RWPE2 (cell line): ENCODE measurements around the gene AXL.

Experiments used
- ATAC-seq: fragments of 200-7000 bp; cut with Tn5 transposase; 3 replicates; pipeline ENCODE4 v1.9.1; 2021; ENCODE audit warnings: low read depth
- DNase-seq: peaks from one replicate; pipeline ENCODE4 v3.0.0-alpha.2; 2020; ENCODE audit warnings: low spot score
- H3K27ac ChIP-seq: fragments of 450-650 bp; 2 replicates; pipeline ENCODE4 v1.5.1; 2017; ENCODE audit warnings: mild to moderate bottlenecking; ENCODE audit not compliant: poor library complexity, severe bottlenecking
- H3K27me3 ChIP-seq: fragments of 250-450 bp; sonication (Bioruptor Pico); 2 replicates; pipeline ENCODE4 v1.5.1; 2021; ENCODE audit warnings: mild to moderate bottlenecking, moderate library complexity; ENCODE audit not compliant: insufficient read depth, poor library complexity, severe bottlenecking
- H3K36me3 ChIP-seq: fragments of 250-450 bp; sonication (Bioruptor Pico); 2 replicates; pipeline ENCODE4 v1.5.1; 2020; ENCODE audit warnings: low read depth, mild to moderate bottlenecking, moderate library complexity
- H3K4me1 ChIP-seq: fragments of 250-450 bp; sonication (Bioruptor Pico); 2 replicates; pipeline ENCODE4 v1.5.1; 2021; ENCODE audit warnings: mild to moderate bottlenecking, moderate library complexity; ENCODE audit not compliant: insufficient read depth, poor library complexity, severe bottlenecking
- H3K4me3 ChIP-seq: fragments of 250-450 bp; sonication (Bioruptor Pico); 2 replicates; pipeline ENCODE4 v1.5.1; 2021; ENCODE audit warnings: mild to moderate bottlenecking, moderate library complexity; ENCODE audit not compliant: severe bottlenecking
- H3K9me3 ChIP-seq: fragments of 250-450 bp; sonication (Bioruptor Pico); 2 replicates; pipeline ENCODE4 v1.5.1; 2021; ENCODE audit warnings: mild to moderate bottlenecking, moderate library complexity; ENCODE audit not compliant: severe bottlenecking
- TF ChIP-seq, protein P1 (sequence below): fragments of 450-650 bp; IDR thresholded peaks from one replicate; pipeline ENCODE4 v1.5.1; 2017; ENCODE audit warnings: mild to moderate bottlenecking, moderate library complexity; ENCODE audit not compliant: poor library complexity, severe bottlenecking

AXL gene

DNA sequence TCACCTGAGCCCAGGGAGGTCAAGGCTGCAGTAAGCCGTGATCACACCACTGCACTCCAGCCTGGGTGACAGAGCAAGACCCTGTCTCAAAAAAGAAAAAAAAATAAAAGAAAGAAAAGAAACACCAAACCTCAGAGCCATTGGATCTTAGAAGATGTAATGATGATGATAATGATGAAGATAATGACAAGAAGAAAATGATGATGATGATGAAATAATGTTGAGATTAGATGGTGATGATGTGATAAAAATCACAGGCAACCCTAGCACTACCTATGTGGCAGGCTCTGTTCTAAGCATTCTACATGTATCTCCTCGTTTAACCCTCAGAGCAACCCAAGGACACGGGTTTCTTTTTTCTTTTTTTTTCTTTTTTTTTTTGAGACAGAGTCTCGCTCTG, 25.1 kb downstream of the AXL start:
- Histone ChIP-seq H3K27ac (no peak overlapping the region), H3K27me3 (no peaks in the 10 kb centered on the region), H3K36me3 (peaks cover 100% of the 10 kb centered on the region), H3K9me3 (no peaks in the 10 kb centered on the region), H3K4me1 (no peaks in the 10 kb centered on the region), H3K4me3 (no peak overlapping the region)
- DNase-seq (no peak), ATAC-seq (no peak)
- TF ChIP-seq, protein P1, sequence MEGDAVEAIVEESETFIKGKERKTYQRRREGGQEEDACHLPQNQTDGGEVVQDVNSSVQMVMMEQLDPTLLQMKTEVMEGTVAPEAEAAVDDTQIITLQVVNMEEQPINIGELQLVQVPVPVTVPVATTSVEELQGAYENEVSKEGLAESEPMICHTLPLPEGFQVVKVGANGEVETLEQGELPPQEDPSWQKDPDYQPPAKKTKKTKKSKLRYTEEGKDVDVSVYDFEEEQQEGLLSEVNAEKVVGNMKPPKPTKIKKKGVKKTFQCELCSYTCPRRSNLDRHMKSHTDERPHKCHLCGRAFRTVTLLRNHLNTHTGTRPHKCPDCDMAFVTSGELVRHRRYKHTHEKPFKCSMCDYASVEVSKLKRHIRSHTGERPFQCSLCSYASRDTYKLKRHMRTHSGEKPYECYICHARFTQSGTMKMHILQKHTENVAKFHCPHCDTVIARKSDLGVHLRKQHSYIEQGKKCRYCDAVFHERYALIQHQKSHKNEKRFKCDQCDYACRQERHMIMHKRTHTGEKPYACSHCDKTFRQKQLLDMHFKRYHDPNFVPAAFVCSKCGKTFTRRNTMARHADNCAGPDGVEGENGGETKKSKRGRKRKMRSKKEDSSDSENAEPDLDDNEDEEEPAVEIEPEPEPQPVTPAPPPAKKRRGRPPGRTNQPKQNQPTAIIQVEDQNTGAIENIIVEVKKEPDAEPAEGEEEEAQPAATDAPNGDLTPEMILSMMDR: no peak

DNA sequence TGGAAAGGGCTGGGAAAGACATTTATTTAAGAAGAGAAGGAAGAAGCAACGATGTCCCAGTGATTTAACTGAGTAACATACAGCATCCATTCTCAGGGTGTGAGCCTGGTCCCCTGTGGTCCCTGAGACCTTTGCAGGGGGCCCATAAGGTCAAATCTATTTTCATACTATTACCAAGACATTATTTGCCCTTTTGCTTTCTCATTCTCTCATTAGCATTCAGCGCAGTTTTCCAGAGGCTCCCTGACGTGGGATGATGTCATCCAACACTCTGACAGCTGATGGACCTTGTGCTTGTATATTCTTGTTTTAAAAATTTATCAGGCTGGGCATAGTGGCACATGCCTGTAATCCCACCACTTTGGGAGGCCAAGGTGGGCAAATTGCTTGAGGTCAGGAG, 26.8 kb downstream of the AXL start:
- ATAC-seq (no peak), DNase-seq (no peak)
- Histone ChIP-seq H3K9me3 (no peaks in the 10 kb centered on the region), H3K4me3 (no peak overlapping the region), H3K36me3 (peaks cover 100% of the 10 kb centered on the region), H3K4me1 (no peaks in the 10 kb centered on the region), H3K27me3 (no peaks in the 10 kb centered on the region), H3K27ac (no peak overlapping the region)
- TF ChIP-seq, protein P1: no peak

DNA sequence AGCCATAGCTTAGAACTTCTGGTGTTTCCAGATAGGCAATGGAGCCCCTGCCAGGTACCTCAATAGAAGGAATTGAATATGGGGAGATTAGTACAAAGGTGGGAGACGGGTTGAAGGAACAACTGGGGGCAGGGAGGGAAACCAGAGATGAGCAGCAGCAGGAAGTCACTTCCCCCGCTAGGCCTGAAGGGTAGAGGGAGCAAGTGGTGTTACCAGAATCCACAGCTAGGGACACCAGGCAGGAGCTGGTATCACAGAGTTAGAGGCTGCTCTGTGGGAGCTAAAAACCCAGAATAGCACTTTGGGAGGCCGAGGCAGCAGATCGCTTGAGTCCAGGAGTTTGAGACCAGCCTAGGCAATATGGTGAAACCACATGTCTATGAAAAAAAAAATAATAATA, 29.9 kb downstream of the AXL start:
- Histone ChIP-seq H3K4me3 (no peak overlapping the region), H3K9me3 (no peaks in the 10 kb centered on the region), H3K27me3 (no peaks in the 10 kb centered on the region), H3K4me1 (no peaks in the 10 kb centered on the region), H3K27ac (no peak overlapping the region), H3K36me3 (peaks cover 99% of the 10 kb centered on the region)
- ATAC-seq: no peak
- DNase-seq: no peak
- TF ChIP-seq, protein P1: no peak

DNA sequence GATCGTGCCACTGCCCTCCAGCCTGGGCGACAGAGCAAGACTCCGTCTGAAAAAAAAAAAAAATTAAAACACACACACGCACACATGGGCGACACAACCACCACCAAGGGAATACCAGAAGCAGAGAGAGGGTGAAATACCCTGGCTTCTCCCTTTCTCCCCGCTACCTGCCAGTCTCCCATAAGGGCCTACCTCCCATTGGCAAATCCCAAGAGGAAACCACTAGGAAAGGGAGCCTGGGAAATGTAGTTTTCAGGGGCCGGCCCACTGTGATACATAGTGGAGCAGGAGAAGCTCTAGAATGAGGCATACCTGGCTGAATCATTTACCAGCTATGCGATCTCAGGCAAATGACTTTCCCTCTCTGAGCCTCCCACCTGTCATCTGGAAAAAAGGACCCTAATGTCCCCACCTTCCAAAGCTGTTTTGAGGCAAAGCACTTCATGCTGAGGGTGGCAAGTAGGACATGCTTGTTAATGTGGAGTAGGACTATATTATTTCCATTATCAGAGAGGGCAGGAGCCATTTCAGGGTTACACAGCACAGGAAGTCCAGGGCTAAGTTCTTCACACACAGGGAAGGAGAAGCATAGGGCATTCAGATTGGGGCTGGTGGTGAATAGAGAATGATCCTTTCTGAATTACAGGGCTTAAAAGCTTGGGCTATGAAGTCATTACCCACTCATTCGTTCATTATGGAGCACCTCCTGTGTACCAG, 30.8 kb downstream of the AXL start:
- H3K27ac ChIP-seq: no peak overlapping the region
- DNase-seq (no peak), ATAC-seq (peak; percentile 66; the same call in 2 of the 3 replicates)
- no peak overlapping the region for H3K4me3 ChIP-seq
- no peaks in the 10 kb centered on the region for H3K27me3 ChIP-seq
- H3K9me3 ChIP-seq: no peaks in the 10 kb centered on the region
- no peaks in the 10 kb centered on the region for H3K4me1 ChIP-seq
- peaks cover 99% of the 10 kb centered on the region for H3K36me3 ChIP-seq
- TF ChIP-seq, protein P1: no peak

DNA sequence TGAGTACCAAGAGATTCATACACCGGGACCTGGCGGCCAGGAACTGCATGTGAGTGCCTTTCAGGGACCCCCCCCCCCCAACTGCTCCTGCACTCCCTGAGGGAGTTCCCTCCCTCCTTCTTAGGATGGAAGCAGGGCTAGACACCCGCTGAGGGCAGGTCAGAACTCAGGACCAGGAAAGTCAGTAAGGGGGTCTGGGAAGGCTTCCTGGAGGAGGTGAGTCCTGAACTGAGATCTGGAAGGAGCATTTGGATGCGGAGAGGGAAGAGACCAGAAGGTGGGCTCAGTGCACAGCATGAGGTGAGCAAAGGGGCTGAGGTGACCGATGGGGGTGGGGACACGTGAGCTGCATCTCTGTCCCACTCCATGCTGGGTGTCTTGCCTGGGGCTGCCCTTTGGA, 34.6 kb downstream of the AXL start:
- H3K4me3 ChIP-seq: no peak overlapping the region
- no peak overlapping the region for H3K27ac ChIP-seq
- H3K9me3 ChIP-seq: no peaks in the 10 kb centered on the region
- TF ChIP-seq, protein P1: no peak
- ATAC-seq: no peak
- peaks cover 99% of the 10 kb centered on the region for H3K36me3 ChIP-seq
- no peaks in the 10 kb centered on the region for H3K27me3 ChIP-seq
- no peak for DNase-seq
- no peaks in the 10 kb centered on the region for H3K4me1 ChIP-seq
